Fibroblast of pulmonary artery (primary cell): ENCODE measurements around the gene RAD51D.
"Not testable (repeated sequence)": the region's sequence is repeated elsewhere in the genome, so short reads cannot be mapped to it uniquely, and the experiment has no call there.

Experiments
- DNase-seq: peaks from one replicate; pipeline ENCODE4 v3.0.0-alpha.2; 2010; ENCODE audit warnings: low read depth
- H3K4me3 ChIP-seq: replicated peaks from 2 replicates; pipeline ENCODE4 v1.5.1; 2011; ENCODE audit warnings: low read depth, mild to moderate bottlenecking, control low read depth, low read length, moderate library complexity
- CTCF ChIP-seq: IDR thresholded peaks from 2 replicates; pipeline ENCODE4 v1.5.1; 2011; ENCODE audit warnings: mild to moderate bottlenecking, control low read depth, low read length, inconsistent platforms; ENCODE audit errors: missing control alignments

Gene RAD51D

GRCh38 chr17:35046740-35047283, 72.8 kb downstream of the RAD51D start:
- H3K4me3 ChIP-seq: peak overlapping the region; percentile 34
- no peak for TF ChIP-seq CTCF

GRCh38 chr17:35046245-35046644, 73.4 kb downstream of the RAD51D start:
- peak overlapping the region; percentile 34 for H3K4me3 ChIP-seq
- no peak for DNase-seq

More at GRCh38 chr17:35046740-35047283, 72.8 kb downstream of the RAD51D start:
- peak; percentile 71 for DNase-seq

GRCh38 chr17:35045458-35045979, 74.1 kb downstream of the RAD51D start:
- not testable (repeated sequence) for H3K4me3 ChIP-seq, DNase-seq

More at GRCh38 chr17:35046245-35046644, 73.4 kb downstream of the RAD51D start:
- TF ChIP-seq CTCF: no peak

GRCh38 chr17:35044181-35044580, 75.5 kb downstream of the RAD51D start:
- H3K4me3 ChIP-seq: no peak overlapping the region
- no peak for TF ChIP-seq CTCF
- no peak for DNase-seq
